AG04450 (cell line): ENCODE data around the gene NUDT14. TPM values are rescaled to one million over a fixed set of nuclear protein-coding genes. Genes with fewer than 3 reads are reported as not detected.

Experiments
- CTCF ChIA-PET: fragments of 300-600, 350-600 bp; formaldehyde crosslinking; extraction: SDS; loops from one replicate; lab custom pipeline; 2022; ENCODE audit warnings: antibody characterized with exemption, inconsistent platforms; lab: Charles Lee
- POLR2A ChIA-PET: fragments of 350-600 bp; formaldehyde crosslinking; extraction: SDS; loops from one replicate; lab custom pipeline; 2021; ENCODE audit warnings: antibody characterized with exemption, inconsistent platforms; lab: Yijun Ruan, JAX
- DNase-seq: peaks from one replicate; pipeline ENCODE4 v3.0.0-alpha.2; 2011; ENCODE audit warnings: low read depth, low spot score
- H3K27ac ChIP-seq: one replicate; pipeline ENCODE4 v1.5.1; 2012; ENCODE audit warnings: low read depth, low read length, control low read depth
- H3K27me3 ChIP-seq: one replicate; pipeline ENCODE4 v1.6.0; 2012; ENCODE audit warnings: low read length; ENCODE audit not compliant: control insufficient read depth, insufficient read depth
- H3K4me3 ChIP-seq: 2 replicates; pipeline ENCODE4 v1.5.1; 2011; ENCODE audit warnings: mild to moderate bottlenecking, low read depth, low read length, control low read depth
- H3K9me3 ChIP-seq: 2 replicates; pipeline ENCODE4 v1.5.1; 2012; ENCODE audit warnings: low read length; ENCODE audit not compliant: control insufficient read depth, insufficient read depth
- CTCF ChIP-seq: IDR thresholded peaks from 2 replicates; pipeline ENCODE4 v1.5.1; 2011; ENCODE audit warnings: low read depth, low read length, control low read depth, inconsistent platforms
- polyA plus RNA-seq: library from polyadenylated mRNA; depleted of rRNA; stranded (reverse); fragments of >200 nt; gene quantifications from 2 replicates; pipeline ENCODE4 v1.2.3, GENCODE V29; 2011; rRNA removed
- small RNA-seq: library from RNA; depleted of rRNA; stranded (forward); fragments of <200 nt; gene quantifications from one replicate; pipeline ENCODE3, GENCODE V24; 2012; ENCODE audit warnings: low read depth; ENCODE audit not compliant: insufficient read length

Gene NUDT14
- polyA plus RNA-seq, 1 experiment = 7.2 TPM

- TF ChIP-seq CTCF = no peak
- H3K9me3 ChIP-seq = peaks cover 15% of the 10 kb centered on the region; the same call in 1 of the 2 replicates
- ChIA-PET POLR2A (no interaction called here), CTCF (interaction anchor here (1.3 kb wide), 1 partner anchor 34 kb away, joined by 3 read pairs; no protein-coding TSS in a partner anchor)
- peaks cover 51% of the 10 kb centered on the region for H3K27me3 ChIP-seq
- no peak for DNase-seq
- H3K27ac ChIP-seq = no peak overlapping the region
- H3K4me3 ChIP-seq = no peak overlapping the region
These were observed 56.9 kb downstream of the NUDT14 start for GRCh38 chr14:105123981-105124765.

- no peak for TF ChIP-seq CTCF
- CTCF ChIA-PET = no interaction called here
- H3K27ac ChIP-seq = no peak overlapping the region
- peaks cover 50% of the 10 kb centered on the region for H3K27me3 ChIP-seq
- POLR2A ChIA-PET = no interaction called here
- peaks cover 15% of the 10 kb centered on the region; the same call in 1 of the 2 replicates for H3K9me3 ChIP-seq
- H3K4me3 ChIP-seq = no peak overlapping the region
- DNase-seq = no peak
These were observed 57.9 kb downstream of the NUDT14 start for GRCh38 chr14:105123064-105123665.

Small RNAs within 50 kb of the gene (small RNA-seq; reads per million reads assigned to genes)
- gene MIR6765 = not detected

Other genes starting within 250 kb of the NUDT14 start
- 10.0 and 10.5 TPM in 2 replicates for gene AHNAK2, start 202.9 kb downstream of the NUDT14 start, polyA plus RNA-seq
- 4.6 and 4.9 TPM in 2 replicates for gene CLBA1, start 195.5 kb downstream of the NUDT14 start, polyA plus RNA-seq
- gene CDCA4, start 160.2 kb downstream of the NUDT14 start, polyA plus RNA-seq = 6.8 and 7.8 TPM in 2 replicates
- 0.07 and 0.14 TPM in 2 replicates for gene GPR132, start 115.9 kb downstream of the NUDT14 start, polyA plus RNA-seq
- 0.17 and 0.22 TPM in 2 replicates for gene JAG2, start 12.5 kb downstream of the NUDT14 start, polyA plus RNA-seq
- gene BTBD6, start 67.2 kb upstream of the NUDT14 start, polyA plus RNA-seq = 27.3 and 32.0 TPM in 2 replicates
- gene BRF1, start 119.7 kb upstream of the NUDT14 start, polyA plus RNA-seq = 6.3 and 8.1 TPM in 2 replicates
- gene PACS2, start 133.4 kb upstream of the NUDT14 start, polyA plus RNA-seq = 13.0 and 16.1 TPM in 2 replicates
- gene TEX22, start 217.2 kb upstream of the NUDT14 start, polyA plus RNA-seq = 0.05 and 0.14 TPM in 2 replicates
- 36.0 and 48.0 TPM in 2 replicates for gene MTA1, start 238.5 kb upstream of the NUDT14 start, polyA plus RNA-seq